ENCODE measurements around the gene UPF3A. TPM values are rescaled to one million over a fixed set of nuclear protein-coding genes. Genes with fewer than 3 reads are reported as not detected.

The UPF3A gene
- total RNA-seq, 1 donor from 2014 or later = 46.2 TPM

GRCh38 chr13:114288157-114288591 lies 6.8 kb downstream of the UPF3A start:
- DNase-seq (ENCODE audit: low spot score) = no peak
- peaks cover 41% of the 10 kb centered on the region for H3K36me3 Mint-ChIP-seq (ENCODE audit: low read depth)
- no peaks in the 10 kb centered on the region for H3K9me3 Mint-ChIP-seq (ENCODE audit: low read depth)
- H3K27ac Mint-ChIP-seq (ENCODE audit: unreplicated experiment) = peak overlapping the region; percentile 28
- H3K4me1 Mint-ChIP-seq (ENCODE audit: low read depth) = peaks cover 26% of the 10 kb centered on the region
- TF ChIP-seq CTCF (IDR thresholded peaks at IDR 0.05) = no peak
- no peak overlapping the region for H3K4me3 Mint-ChIP-seq (ENCODE audit: unreplicated experiment)
- no peaks in the 10 kb centered on the region for H3K27me3 Mint-ChIP-seq (ENCODE audit: low read depth)

- no peak for TF ChIP-seq CTCF (IDR thresholded peaks at IDR 0.05)
- no peak overlapping the region for H3K27ac Mint-ChIP-seq (ENCODE audit: unreplicated experiment)
- no peaks in the 10 kb centered on the region for H3K9me3 Mint-ChIP-seq (ENCODE audit: low read depth)
- H3K27me3 Mint-ChIP-seq (ENCODE audit: low read depth) = no peaks in the 10 kb centered on the region
- DNase-seq (ENCODE audit: low spot score) = no peak
- no peaks in the 10 kb centered on the region for H3K4me1 Mint-ChIP-seq (ENCODE audit: low read depth)
- no peak overlapping the region for H3K4me3 Mint-ChIP-seq (ENCODE audit: unreplicated experiment)
- peaks cover 26% of the 10 kb centered on the region for H3K36me3 Mint-ChIP-seq (ENCODE audit: low read depth)
Observed at GRCh38 chr13:114296448-114296847, 15.0 kb downstream of the UPF3A start.

GRCh38 chr13:114296902-114297301 lies 15.5 kb downstream of the UPF3A start:
- no peak overlapping the region for H3K27ac Mint-ChIP-seq (ENCODE audit: unreplicated experiment)
- no peaks in the 10 kb centered on the region for H3K9me3 Mint-ChIP-seq (ENCODE audit: low read depth)
- no peak for TF ChIP-seq CTCF (IDR thresholded peaks at IDR 0.05)
- DNase-seq (ENCODE audit: low spot score) = no peak
- H3K4me3 Mint-ChIP-seq (ENCODE audit: unreplicated experiment) = no peak overlapping the region
- no peaks in the 10 kb centered on the region for H3K4me1 Mint-ChIP-seq (ENCODE audit: low read depth)
- peaks cover 25% of the 10 kb centered on the region for H3K36me3 Mint-ChIP-seq (ENCODE audit: low read depth)
- no peaks in the 10 kb centered on the region for H3K27me3 Mint-ChIP-seq (ENCODE audit: low read depth)

GRCh38 chr13:114298866-114299265 lies 17.5 kb downstream of the UPF3A start:
- H3K4me3 Mint-ChIP-seq (ENCODE audit: unreplicated experiment) = no peak overlapping the region
- H3K9me3 Mint-ChIP-seq (ENCODE audit: low read depth) = no peaks in the 10 kb centered on the region
- H3K36me3 Mint-ChIP-seq (ENCODE audit: low read depth) = peaks cover 26% of the 10 kb centered on the region
- no peaks in the 10 kb centered on the region for H3K4me1 Mint-ChIP-seq (ENCODE audit: low read depth)
- no peak overlapping the region for H3K27ac Mint-ChIP-seq (ENCODE audit: unreplicated experiment)
- no peak for TF ChIP-seq CTCF (IDR thresholded peaks at IDR 0.05)
- no peak for DNase-seq (ENCODE audit: low spot score)
- no peaks in the 10 kb centered on the region for H3K27me3 Mint-ChIP-seq (ENCODE audit: low read depth)

- Mint-ChIP-seq H3K27me3 (ENCODE audit: low read depth) (no peaks in the 10 kb centered on the region), H3K4me1 (ENCODE audit: low read depth) (no peaks in the 10 kb centered on the region), H3K4me3 (ENCODE audit: unreplicated experiment) (no peak overlapping the region), H3K36me3 (ENCODE audit: low read depth) (peaks cover 26% of the 10 kb centered on the region), H3K27ac (ENCODE audit: unreplicated experiment) (no peak overlapping the region), H3K9me3 (ENCODE audit: low read depth) (no peaks in the 10 kb centered on the region)
- TF ChIP-seq CTCF (IDR thresholded peaks at IDR 0.05) = no peak
- DNase-seq (ENCODE audit: low spot score) = no peak
Observed at GRCh38 chr13:114299604-114300305, 18.4 kb downstream of the UPF3A start.
